ENCODE data around the gene SERTAD4. TPM values are rescaled to one million over a fixed set of nuclear protein-coding genes. Genes with fewer than 3 reads are reported as not detected.

The SERTAD4 gene
- total and polyA plus RNA-seq, 2 experiments from 2014 or later: 1.3 to 1.6 TPM

DNA sequence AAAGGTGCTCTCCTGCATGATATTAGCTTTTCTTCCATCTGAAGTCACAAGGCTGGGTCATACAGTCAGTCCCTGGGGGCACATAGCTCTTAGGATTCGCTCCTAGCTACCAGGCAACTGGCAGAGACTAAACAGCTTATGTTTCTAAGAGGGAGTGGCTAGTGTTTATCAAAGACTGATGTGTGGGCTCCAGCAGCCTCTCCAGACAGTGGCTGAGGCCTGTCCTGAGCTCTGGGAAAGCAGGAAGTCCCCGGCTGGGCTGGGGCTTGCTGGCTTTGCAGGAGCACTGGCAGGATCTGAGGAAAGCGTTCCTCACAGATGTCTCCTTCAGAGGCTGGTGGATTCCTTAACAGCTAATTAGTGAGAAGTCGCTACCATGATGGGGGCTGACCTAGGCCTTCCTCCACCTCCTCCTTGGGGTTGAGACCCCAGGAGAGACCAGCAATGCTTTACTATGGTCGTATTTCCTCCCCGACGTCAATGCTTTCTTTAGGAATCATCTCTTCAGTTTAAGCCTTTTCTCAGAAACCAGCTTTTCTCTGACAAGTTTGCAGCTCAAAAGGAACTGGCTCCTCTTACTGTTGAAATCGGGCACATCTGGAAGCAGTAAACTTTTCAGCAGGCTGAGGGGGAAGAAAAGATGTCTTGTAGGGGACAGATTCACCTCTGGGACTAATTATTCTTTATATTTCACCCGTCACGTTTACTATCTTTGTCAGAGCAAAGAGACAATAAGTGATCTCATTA is 62.6 kb downstream of the SERTAD4 start (continued):
- TF ChIP-seq, protein P1, sequence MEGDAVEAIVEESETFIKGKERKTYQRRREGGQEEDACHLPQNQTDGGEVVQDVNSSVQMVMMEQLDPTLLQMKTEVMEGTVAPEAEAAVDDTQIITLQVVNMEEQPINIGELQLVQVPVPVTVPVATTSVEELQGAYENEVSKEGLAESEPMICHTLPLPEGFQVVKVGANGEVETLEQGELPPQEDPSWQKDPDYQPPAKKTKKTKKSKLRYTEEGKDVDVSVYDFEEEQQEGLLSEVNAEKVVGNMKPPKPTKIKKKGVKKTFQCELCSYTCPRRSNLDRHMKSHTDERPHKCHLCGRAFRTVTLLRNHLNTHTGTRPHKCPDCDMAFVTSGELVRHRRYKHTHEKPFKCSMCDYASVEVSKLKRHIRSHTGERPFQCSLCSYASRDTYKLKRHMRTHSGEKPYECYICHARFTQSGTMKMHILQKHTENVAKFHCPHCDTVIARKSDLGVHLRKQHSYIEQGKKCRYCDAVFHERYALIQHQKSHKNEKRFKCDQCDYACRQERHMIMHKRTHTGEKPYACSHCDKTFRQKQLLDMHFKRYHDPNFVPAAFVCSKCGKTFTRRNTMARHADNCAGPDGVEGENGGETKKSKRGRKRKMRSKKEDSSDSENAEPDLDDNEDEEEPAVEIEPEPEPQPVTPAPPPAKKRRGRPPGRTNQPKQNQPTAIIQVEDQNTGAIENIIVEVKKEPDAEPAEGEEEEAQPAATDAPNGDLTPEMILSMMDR (conservative IDR thresholded peaks at IDR 0.05; ENCODE audit: low read depth in 2 of 2): no peak
- TF ChIP-seq EZH2phosphoT487 (IDR thresholded peaks at IDR 0.05; ENCODE audit: unreplicated experiment): no peak
- no peak for TF ChIP-seq CREB1 (CRISPR knock-in tag; IDR thresholded peaks at IDR 0.05; ENCODE audit: low read depth)
- no peak for TF ChIP-seq NANOG (IDR thresholded peaks at IDR 0.05; ENCODE audit: borderline replicate concordance)
- no peak for TF ChIP-seq POLR2AphosphoS5 (IDR thresholded peaks at IDR 0.05; ENCODE audit: low read depth)
- TF ChIP-seq, protein P2, sequence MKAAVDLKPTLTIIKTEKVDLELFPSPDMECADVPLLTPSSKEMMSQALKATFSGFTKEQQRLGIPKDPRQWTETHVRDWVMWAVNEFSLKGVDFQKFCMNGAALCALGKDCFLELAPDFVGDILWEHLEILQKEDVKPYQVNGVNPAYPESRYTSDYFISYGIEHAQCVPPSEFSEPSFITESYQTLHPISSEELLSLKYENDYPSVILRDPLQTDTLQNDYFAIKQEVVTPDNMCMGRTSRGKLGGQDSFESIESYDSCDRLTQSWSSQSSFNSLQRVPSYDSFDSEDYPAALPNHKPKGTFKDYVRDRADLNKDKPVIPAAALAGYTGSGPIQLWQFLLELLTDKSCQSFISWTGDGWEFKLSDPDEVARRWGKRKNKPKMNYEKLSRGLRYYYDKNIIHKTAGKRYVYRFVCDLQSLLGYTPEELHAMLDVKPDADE (IDR thresholded peaks at IDR 0.05): no peak
- TF ChIP-seq EZH2 (IDR thresholded peaks at IDR 0.05; ENCODE audit: low read depth, unreplicated experiment): no peak
- TF ChIP-seq, protein P3, sequence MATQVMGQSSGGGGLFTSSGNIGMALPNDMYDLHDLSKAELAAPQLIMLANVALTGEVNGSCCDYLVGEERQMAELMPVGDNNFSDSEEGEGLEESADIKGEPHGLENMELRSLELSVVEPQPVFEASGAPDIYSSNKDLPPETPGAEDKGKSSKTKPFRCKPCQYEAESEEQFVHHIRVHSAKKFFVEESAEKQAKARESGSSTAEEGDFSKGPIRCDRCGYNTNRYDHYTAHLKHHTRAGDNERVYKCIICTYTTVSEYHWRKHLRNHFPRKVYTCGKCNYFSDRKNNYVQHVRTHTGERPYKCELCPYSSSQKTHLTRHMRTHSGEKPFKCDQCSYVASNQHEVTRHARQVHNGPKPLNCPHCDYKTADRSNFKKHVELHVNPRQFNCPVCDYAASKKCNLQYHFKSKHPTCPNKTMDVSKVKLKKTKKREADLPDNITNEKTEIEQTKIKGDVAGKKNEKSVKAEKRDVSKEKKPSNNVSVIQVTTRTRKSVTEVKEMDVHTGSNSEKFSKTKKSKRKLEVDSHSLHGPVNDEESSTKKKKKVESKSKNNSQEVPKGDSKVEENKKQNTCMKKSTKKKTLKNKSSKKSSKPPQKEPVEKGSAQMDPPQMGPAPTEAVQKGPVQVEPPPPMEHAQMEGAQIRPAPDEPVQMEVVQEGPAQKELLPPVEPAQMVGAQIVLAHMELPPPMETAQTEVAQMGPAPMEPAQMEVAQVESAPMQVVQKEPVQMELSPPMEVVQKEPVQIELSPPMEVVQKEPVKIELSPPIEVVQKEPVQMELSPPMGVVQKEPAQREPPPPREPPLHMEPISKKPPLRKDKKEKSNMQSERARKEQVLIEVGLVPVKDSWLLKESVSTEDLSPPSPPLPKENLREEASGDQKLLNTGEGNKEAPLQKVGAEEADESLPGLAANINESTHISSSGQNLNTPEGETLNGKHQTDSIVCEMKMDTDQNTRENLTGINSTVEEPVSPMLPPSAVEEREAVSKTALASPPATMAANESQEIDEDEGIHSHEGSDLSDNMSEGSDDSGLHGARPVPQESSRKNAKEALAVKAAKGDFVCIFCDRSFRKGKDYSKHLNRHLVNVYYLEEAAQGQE (IDR thresholded peaks at IDR 0.05; ENCODE audit: unreplicated experiment): no peak
- TF ChIP-seq ZNF114 (CRISPR knock-in tag; IDR thresholded peaks at IDR 0.05): no peak
- TF ChIP-seq ZNF331 (CRISPR knock-in tag; IDR thresholded peaks at IDR 0.05; ENCODE audit: low read depth): no peak

Other genes with a start within 250 kb of the SERTAD4 start
- 0.54 and 0.66 TPM in 2 replicates for gene HHAT, start 96.1 kb downstream of the SERTAD4 start, total RNA-seq (2014; rRNA removed; shearing (Covaris generic))
- gene HHAT, start 96.1 kb downstream of the SERTAD4 start, polyA plus RNA-seq (2016; fragmentation: Nextera tagmentation; extraction: Ambion mirVana): 0.11 and 0.17 TPM in 2 replicates